Mesenchymal stem cell (in vitro differentiated cells and primary cell): ENCODE measurements around the gene LRRIQ3.

ENCODE experiments used
- DNase-seq: peaks from one replicate; pipeline ENCODE4 v3.0.0-alpha.2; 2013
- H2AFZ ChIP-seq: one replicate; pipeline ENCODE4 v1.6.1; 2013; ENCODE audit warnings: low read depth, mild to moderate bottlenecking, control low read depth, inconsistent platforms, low read length, moderate library complexity
- H2AK5ac ChIP-seq: 2 replicates; pipeline ENCODE4 v1.6.1; 2013; ENCODE audit warnings: low read length, moderate library complexity, mild to moderate bottlenecking, inconsistent platforms; ENCODE audit not compliant: severe bottlenecking
- H2BK120ac ChIP-seq: one replicate; pipeline ENCODE4 v1.6.1; 2013; ENCODE audit warnings: low read depth, mild to moderate bottlenecking, inconsistent platforms, low read length, moderate library complexity
- H2BK12ac ChIP-seq, 2 experiments: one replicate each; pipeline ENCODE4 v1.6.1; 2013; ENCODE audit warnings: inconsistent platforms in 2 of 2, low read length in 2 of 2, mild to moderate bottlenecking in 2 of 2, moderate library complexity in 2 of 2, control low read depth in 1 of 2
- H2BK15ac ChIP-seq: one replicate; pipeline ENCODE4 v1.6.1; 2013; ENCODE audit warnings: mild to moderate bottlenecking, low read depth, inconsistent platforms; ENCODE audit not compliant: poor library complexity, severe bottlenecking
- H2BK5ac ChIP-seq: 2 replicates; pipeline ENCODE4 v1.6.1; 2013; ENCODE audit warnings: low read depth, mild to moderate bottlenecking, low read length, control low read depth, inconsistent platforms; ENCODE audit not compliant: poor library complexity, severe bottlenecking
- H3K14ac ChIP-seq, 2 experiments: one replicate each; pipeline ENCODE4 v1.6.1; 2013; ENCODE audit warnings: inconsistent platforms in 2 of 2, low read length in 2 of 2, control low read depth in 1 of 2, mild to moderate bottlenecking in 1 of 2, moderate library complexity in 1 of 2
- H3K18ac ChIP-seq, 2 experiments: one replicate each; pipeline ENCODE4 v1.6.1; 2013; ENCODE audit warnings: inconsistent platforms in 2 of 2, low read length in 2 of 2, control low read depth in 1 of 2, low read depth in 1 of 2, mild to moderate bottlenecking in 1 of 2
- H3K23ac ChIP-seq, 2 experiments: one replicate each; pipeline ENCODE4 v1.6.1; 2013; ENCODE audit warnings: inconsistent platforms in 2 of 2, low read length in 2 of 2, mild to moderate bottlenecking in 2 of 2, moderate library complexity in 2 of 2, control low read depth in 1 of 2
- H3K27ac ChIP-seq: 2 replicates; pipeline ENCODE4 v1.5.1; 2013; ENCODE audit warnings: mild to moderate bottlenecking, moderate library complexity, low read length, control low read depth, inconsistent platforms; ENCODE audit not compliant: poor library complexity, severe bottlenecking
- H3K27me3 ChIP-seq, 2 experiments: 2 replicates each; pipeline versions ENCODE4 v1.6.1 to v1.7.0; 2013; ENCODE audit warnings: low read length in 2 of 2, mild to moderate bottlenecking in 2 of 2, moderate library complexity in 2 of 2, control low read depth in 1 of 2, inconsistent platforms in 1 of 2; ENCODE audit not compliant: control insufficient read depth in 1 of 2, insufficient read depth in 1 of 2
- H3K36me3 ChIP-seq, 2 experiments: 2 replicates each; pipeline versions ENCODE4 v1.6.1 to v1.7.0; 2013; ENCODE audit warnings: low read length in 2 of 2, control low read depth in 1 of 2, inconsistent platforms in 1 of 2, low read depth in 1 of 2, mild to moderate bottlenecking in 1 of 2; ENCODE audit not compliant: insufficient read depth in 2 of 2, control insufficient read depth in 1 of 2
- H3K4ac ChIP-seq, 2 experiments: one replicate each; pipeline ENCODE4 v1.6.1; 2013; ENCODE audit warnings: inconsistent platforms in 2 of 2, low read length in 2 of 2, mild to moderate bottlenecking in 2 of 2, moderate library complexity in 2 of 2, control low read depth in 1 of 2, low read depth in 1 of 2
- H3K4me1 ChIP-seq: 2 replicates; pipeline ENCODE4 v1.6.1; 2013; ENCODE audit warnings: low read depth, low read length, control low read depth; ENCODE audit not compliant: control insufficient read depth, insufficient read depth
- H3K4me2 ChIP-seq: 2 replicates; pipeline ENCODE4 v1.6.1; 2013; ENCODE audit warnings: low read length, mild to moderate bottlenecking, inconsistent platforms; ENCODE audit not compliant: poor library complexity, severe bottlenecking
- H3K4me3 ChIP-seq, 2 experiments: 2 replicates each; pipeline versions ENCODE4 v1.5.1 to v1.7.0; 2013; ENCODE audit warnings: low read length in 2 of 2, mild to moderate bottlenecking in 2 of 2, control low read depth in 1 of 2, low read depth in 1 of 2; ENCODE audit not compliant: insufficient read depth in 1 of 2
- H3K79me1 ChIP-seq: replicated peaks from 2 replicates; pipeline ENCODE4 v1.6.1; 2013; ENCODE audit warnings: mild to moderate bottlenecking, control low read depth, low read length, inconsistent platforms; ENCODE audit not compliant: poor library complexity, severe bottlenecking
- H3K9ac ChIP-seq: 2 replicates; pipeline ENCODE4 v1.7.0; 2013; ENCODE audit warnings: mild to moderate bottlenecking, low read length, moderate library complexity
- H3K9me3 ChIP-seq: 2 replicates; pipeline ENCODE4 v1.7.0; 2013; ENCODE audit warnings: mild to moderate bottlenecking, low read length; ENCODE audit not compliant: control insufficient read depth
- H4K8ac ChIP-seq: one replicate; pipeline ENCODE4 v1.6.1; 2013; ENCODE audit warnings: inconsistent platforms, mild to moderate bottlenecking, low read length, moderate library complexity
- H4K91ac ChIP-seq: one replicate; pipeline ENCODE4 v1.6.1; 2013; ENCODE audit warnings: mild to moderate bottlenecking, low read length, inconsistent platforms
- WGBS: methylation state at CpG from one replicate; pipeline ENCODE4 v1.1.7; 2013; ENCODE audit warnings: mixed read lengths; 5-methylcytosine and 5-hydroxymethylcytosine counted together

Gene LRRIQ3

GRCh38 chr1:74091371-74091770, 106.6 kb downstream of the LRRIQ3 start:
- H3K4me3 ChIP-seq: no peak overlapping the region
- no peak overlapping the region for H2AK5ac ChIP-seq
- no peak overlapping the region for H3K14ac ChIP-seq
- H4K8ac ChIP-seq: no peak overlapping the region
- H2BK5ac ChIP-seq: no peak overlapping the region
- H3K4me1 ChIP-seq: no peaks in the 10 kb centered on the region
- H2BK15ac ChIP-seq: no peak overlapping the region
- no peak overlapping the region for H3K27ac ChIP-seq
- no peak overlapping the region for H3K4me2 ChIP-seq
- H3K79me1 ChIP-seq: no peaks in the 10 kb centered on the region
- H3K27me3 ChIP-seq: no peaks in the 10 kb centered on the region
- no peak overlapping the region for H3K4ac ChIP-seq
- H2BK120ac ChIP-seq: no peak overlapping the region
- H3K36me3 ChIP-seq: no peaks in the 10 kb centered on the region
- no peak overlapping the region for H2AFZ ChIP-seq
- H3K18ac ChIP-seq: no peak overlapping the region
- no peak overlapping the region for H2BK12ac ChIP-seq
- no peak overlapping the region for H3K23ac ChIP-seq
- H4K91ac ChIP-seq: no peak overlapping the region
- H3K9me3 ChIP-seq: peaks cover 27% of the 10 kb centered on the region
- WGBS: 60% methylated on average over 1 of the region's 1 CpG
- no peak for DNase-seq
- no peak overlapping the region for H3K9ac ChIP-seq

DNA sequence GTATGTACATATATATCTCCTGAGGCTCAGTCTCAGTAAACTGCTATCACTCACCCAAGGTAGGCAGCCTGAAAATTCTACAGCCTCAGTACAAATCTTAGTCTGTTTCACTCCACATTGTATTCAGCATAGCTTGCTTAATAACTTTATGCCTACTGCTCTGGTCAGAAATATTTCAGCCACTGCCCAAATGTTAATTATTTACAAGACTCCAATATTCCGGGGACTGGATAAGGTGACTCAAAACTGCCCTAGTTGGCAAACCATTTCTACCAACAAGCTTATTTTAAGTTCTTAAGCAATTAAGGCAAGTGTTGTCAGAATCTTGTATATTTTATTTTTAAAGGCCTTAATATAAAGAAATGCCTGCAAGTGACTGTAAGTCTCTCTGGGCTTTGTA, 114.8 kb downstream of the LRRIQ3 start:
- no peak for DNase-seq
- no peak overlapping the region for H2BK120ac ChIP-seq
- H2AK5ac ChIP-seq: no peak overlapping the region
- H2BK5ac ChIP-seq: no peak overlapping the region
- H2AFZ ChIP-seq: no peak overlapping the region
- no CpG with 5 or more reads among the region's 1 CpG for WGBS
- no peak overlapping the region for H3K18ac ChIP-seq
- no peak overlapping the region for H2BK12ac ChIP-seq
- no peak overlapping the region for H3K4me3 ChIP-seq
- H3K4me2 ChIP-seq: no peak overlapping the region
- no peak overlapping the region for H4K8ac ChIP-seq
- H3K4ac ChIP-seq: no peak overlapping the region
- no peak overlapping the region for H2BK15ac ChIP-seq
- no peaks in the 10 kb centered on the region for H3K36me3 ChIP-seq
- H3K4me1 ChIP-seq: no peaks in the 10 kb centered on the region
- no peak overlapping the region for H3K27ac ChIP-seq
- H4K91ac ChIP-seq: no peak overlapping the region
- no peak overlapping the region for H3K23ac ChIP-seq
- H3K9me3 ChIP-seq: no peaks in the 10 kb centered on the region
- no peaks in the 10 kb centered on the region for H3K79me1 ChIP-seq
- no peaks in the 10 kb centered on the region for H3K27me3 ChIP-seq
- no peak overlapping the region for H3K14ac ChIP-seq
- H3K9ac ChIP-seq: no peak overlapping the region

- H4K91ac ChIP-seq: no peak overlapping the region
- H3K4ac ChIP-seq: no peak overlapping the region
- H4K8ac ChIP-seq: no peak overlapping the region
- H3K14ac ChIP-seq: no peak overlapping the region
- H3K27me3 ChIP-seq: no peaks in the 10 kb centered on the region
- no peak overlapping the region for H3K18ac ChIP-seq
- no peak overlapping the region for H3K9ac ChIP-seq
- no peak overlapping the region for H2AK5ac ChIP-seq
- no peaks in the 10 kb centered on the region for H3K79me1 ChIP-seq
- H3K4me1 ChIP-seq: no peaks in the 10 kb centered on the region
- no peak overlapping the region for H2BK15ac ChIP-seq
- DNase-seq: no peak
- H3K4me2 ChIP-seq: no peak overlapping the region
- H3K23ac ChIP-seq: no peak overlapping the region
- H2AFZ ChIP-seq: no peak overlapping the region
- no peak overlapping the region for H2BK12ac ChIP-seq
- H3K9me3 ChIP-seq: peaks cover 6% of the 10 kb centered on the region
- H3K4me3 ChIP-seq: no peak overlapping the region
- no peak overlapping the region for H2BK5ac ChIP-seq
- H2BK120ac ChIP-seq: no peak overlapping the region
- no peak overlapping the region for H3K27ac ChIP-seq
- H3K36me3 ChIP-seq: no peaks in the 10 kb centered on the region
These were observed 132.9 kb downstream of the LRRIQ3 start for GRCh38 chr1:74065081-74065480.

DNA sequence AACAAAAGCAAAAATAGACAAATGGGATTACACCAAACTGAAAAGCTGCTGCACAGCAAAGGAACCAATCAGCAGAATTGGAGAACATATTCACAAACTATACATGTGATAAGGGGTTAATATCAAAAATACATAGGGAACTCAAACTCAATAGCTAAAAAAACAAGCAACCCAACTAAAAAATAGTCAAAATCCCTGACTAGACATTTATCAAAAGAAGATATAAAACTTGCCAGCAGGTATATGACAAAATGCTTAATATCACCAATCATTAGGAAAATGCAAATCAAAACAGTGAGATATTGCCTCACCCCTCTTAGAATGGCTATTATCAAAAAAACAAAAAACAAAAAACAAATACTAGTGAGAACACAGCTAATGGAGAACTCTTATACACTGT, 140.3 kb downstream of the LRRIQ3 start:
- no peak overlapping the region for H3K4me2 ChIP-seq
- H3K9ac ChIP-seq: no peak overlapping the region
- DNase-seq: no peak
- H3K14ac ChIP-seq: no peak overlapping the region
- no peak overlapping the region for H3K27ac ChIP-seq
- no peak overlapping the region for H4K91ac ChIP-seq
- H2BK120ac ChIP-seq: no peak overlapping the region
- no peak overlapping the region for H3K4ac ChIP-seq
- H2BK15ac ChIP-seq: no peak overlapping the region
- H3K9me3 ChIP-seq: peaks cover 6% of the 10 kb centered on the region
- no peak overlapping the region for H2BK5ac ChIP-seq
- no peak overlapping the region for H2AFZ ChIP-seq
- no peak overlapping the region for H3K18ac ChIP-seq
- H3K27me3 ChIP-seq: no peaks in the 10 kb centered on the region
- no peak overlapping the region for H3K4me3 ChIP-seq
- no peak overlapping the region for H4K8ac ChIP-seq
- no peak overlapping the region for H2BK12ac ChIP-seq
- H3K36me3 ChIP-seq: no peaks in the 10 kb centered on the region
- no peaks in the 10 kb centered on the region for H3K4me1 ChIP-seq
- H3K79me1 ChIP-seq: no peaks in the 10 kb centered on the region
- no peak overlapping the region for H2AK5ac ChIP-seq
- no peak overlapping the region for H3K23ac ChIP-seq
